NOMO-1 (cell line): Measurements from ENCODE around the gene DCC.

Experiments
- DNase-seq, 2 experiments: peaks; one replicate each; lab custom pipeline; 2025; ENCODE audit not compliant: unreplicated experiment in 2 of 2; lab: John Stamatoyannopoulos, UW

DCC gene

GRCh38 chr18:53142005-53142404 is 802.0 kb downstream of the DCC start:
- no peak for DNase-seq

DNA sequence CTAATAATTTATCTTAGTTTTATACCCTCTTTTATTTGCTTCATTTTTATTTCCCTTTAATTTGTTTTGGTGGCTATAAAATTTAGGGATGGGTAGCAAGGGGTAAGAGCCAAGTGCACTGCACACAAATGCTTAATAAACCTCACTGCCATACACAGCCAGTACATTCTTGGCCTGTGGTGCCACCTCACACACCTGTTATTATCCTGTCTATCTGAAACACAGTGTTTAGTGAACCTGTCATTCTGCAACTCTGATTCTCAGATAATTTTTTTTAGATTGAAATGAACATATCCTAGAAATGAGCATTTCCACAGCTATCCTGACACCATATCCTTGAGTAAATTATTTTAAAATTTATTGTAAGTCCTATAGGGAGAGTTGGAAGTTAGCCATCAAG is 807.5 kb downstream of the DCC start:
- no peak for DNase-seq

- no peak for DNase-seq
These were observed 808.1 kb downstream of the DCC start for GRCh38 chr18:53148123-53148522.

DNA sequence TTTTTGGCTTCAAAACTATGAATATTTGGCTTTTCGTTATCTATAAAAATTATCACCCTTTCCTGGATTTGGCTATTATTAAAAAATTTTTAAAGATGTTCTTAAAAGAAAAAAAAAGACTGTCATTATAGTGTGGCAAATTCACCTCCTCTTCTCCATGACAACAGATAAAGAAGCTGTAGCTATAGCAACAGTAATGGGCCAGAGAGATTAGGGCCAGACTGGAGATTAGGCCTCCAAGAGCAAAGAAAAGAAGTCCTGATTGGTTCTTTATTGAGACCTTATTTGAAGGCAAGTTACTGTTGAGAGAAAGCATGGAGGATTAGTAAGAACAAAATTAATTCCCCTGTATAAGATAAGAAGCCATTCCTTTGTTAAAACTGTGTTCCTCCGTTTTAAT is 812.5 kb downstream of the DCC start:
- no peak for DNase-seq

GRCh38 chr18:53153281-53153680 is 813.3 kb downstream of the DCC start:
- DNase-seq = peak in 1 of 2 experiments; percentile 2

DNA sequence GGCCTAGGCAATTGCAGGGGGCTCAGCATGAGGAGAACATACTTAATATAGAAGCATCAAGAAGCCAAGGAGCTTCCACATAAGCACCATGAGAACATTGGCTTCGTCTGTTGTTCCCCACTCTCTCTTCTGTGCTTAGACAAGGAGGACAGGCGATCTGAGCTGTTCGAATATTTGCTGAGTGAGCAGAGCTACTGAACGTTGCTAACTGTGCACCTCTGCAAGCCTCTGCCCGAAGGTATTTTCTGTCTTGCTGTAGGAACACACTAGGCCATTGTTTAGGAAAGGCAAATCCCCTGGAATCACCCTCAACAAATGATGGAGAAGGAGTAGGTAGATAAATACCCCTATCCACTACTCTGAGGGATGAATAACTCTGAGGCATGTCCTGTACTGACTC is 813.8 kb downstream of the DCC start:
- DNase-seq = no peak

- no peak for DNase-seq
These were observed 825.8 kb downstream of the DCC start for GRCh38 chr18:53165770-53166169.

DNA sequence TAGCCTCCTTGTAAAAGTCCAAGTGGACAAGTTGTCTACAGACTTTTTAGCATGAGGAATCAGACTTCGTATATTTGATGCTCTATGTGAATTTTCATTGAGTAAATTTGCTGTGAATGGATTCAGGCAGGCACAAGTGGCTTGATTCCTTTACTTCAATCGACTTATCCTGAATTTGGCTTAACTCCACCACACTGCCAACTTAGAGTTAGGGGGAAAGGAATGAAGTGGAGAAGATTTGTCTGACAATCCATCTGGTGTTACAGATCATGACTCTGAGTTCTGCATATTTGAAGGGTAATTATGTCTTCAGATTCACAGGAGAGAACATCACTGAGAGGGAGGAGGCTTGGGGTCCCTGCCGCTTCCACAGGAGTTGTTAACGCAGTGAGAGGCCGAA is 829.3 kb downstream of the DCC start:
- DNase-seq = no peak

GRCh38 chr18:53191634-53192033 is 851.6 kb downstream of the DCC start:
- no peak for DNase-seq

- DNase-seq = no peak
These were observed 853.9 kb downstream of the DCC start for GRCh38 chr18:53193870-53194269.

- no peak for DNase-seq
These were observed 879.9 kb downstream of the DCC start for GRCh38 chr18:53219853-53220252.

DNA sequence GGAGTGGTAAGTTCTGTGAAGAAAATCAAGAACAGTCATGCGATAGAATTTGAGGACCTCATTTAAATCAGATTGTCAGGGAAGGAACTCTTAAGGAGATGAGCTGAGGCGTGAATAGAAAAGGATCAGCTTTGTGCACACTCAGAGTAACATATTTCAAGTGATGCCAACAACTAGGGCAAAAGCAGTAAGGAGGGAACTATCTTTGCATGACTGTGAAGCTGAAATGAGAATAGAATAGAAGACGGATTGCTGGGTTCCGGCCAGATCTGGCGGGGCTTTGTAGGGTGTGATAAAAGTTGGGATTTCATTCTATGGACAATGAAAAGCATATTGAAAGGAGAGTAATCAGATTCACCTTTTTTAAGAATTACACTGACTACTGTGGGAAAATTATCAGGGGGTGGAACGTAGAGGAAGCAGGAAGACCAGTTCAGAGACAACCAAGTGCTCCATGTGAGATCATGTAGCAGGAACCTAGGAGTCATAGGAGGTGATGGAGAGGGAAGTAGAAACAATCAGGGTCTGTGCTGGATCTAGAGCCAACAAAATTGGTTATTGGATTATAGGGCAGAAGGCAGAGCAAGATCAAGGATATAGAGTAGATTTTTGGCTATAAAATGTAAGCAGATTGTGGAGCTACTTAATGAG is 884.3 kb downstream of the DCC start:
- DNase-seq = no peak

- DNase-seq = no peak
These were observed 885.7 kb downstream of the DCC start for GRCh38 chr18:53225567-53226325.

GRCh38 chr18:53234610-53235009 is 894.6 kb downstream of the DCC start:
- no peak for DNase-seq

DNA sequence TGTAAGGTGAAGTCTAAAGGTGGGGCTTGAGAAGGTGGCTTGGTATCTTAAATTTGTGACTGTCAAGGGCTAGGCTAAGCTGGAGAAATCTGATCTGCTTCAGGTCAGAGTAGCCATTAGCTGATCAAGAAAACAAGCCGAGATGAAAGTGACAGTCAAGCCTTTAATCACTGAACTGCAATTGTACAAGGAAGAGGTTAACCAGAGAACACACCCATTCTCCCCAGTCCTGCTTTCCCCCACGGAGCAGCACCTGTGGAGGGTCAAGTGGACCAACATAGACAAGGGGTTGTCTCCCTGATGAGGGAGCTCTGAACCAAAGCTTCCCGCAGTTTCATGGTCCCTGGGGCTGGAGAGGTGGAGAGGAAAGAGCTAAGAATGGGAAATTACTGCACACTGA is 901.2 kb downstream of the DCC start:
- no peak for DNase-seq

DNA sequence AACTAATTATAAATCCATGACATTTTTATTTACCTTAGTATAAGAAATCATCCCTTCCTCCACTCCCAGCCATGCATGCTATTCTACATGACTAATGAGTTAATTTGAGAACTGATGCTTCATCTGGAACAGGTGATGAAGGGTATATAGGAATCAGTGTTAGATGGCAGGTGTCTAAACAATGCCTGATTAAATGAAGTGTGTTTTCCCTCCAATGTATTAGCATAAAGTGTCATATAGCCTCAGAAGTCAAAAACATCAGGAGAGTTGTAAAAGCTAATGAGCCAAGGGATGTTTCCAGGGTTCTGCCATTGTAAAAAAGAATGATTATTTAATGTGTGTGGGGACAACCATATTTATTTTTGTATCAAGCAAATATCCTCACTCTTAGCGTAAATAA is 913.8 kb downstream of the DCC start:
- no peak for DNase-seq

DNA sequence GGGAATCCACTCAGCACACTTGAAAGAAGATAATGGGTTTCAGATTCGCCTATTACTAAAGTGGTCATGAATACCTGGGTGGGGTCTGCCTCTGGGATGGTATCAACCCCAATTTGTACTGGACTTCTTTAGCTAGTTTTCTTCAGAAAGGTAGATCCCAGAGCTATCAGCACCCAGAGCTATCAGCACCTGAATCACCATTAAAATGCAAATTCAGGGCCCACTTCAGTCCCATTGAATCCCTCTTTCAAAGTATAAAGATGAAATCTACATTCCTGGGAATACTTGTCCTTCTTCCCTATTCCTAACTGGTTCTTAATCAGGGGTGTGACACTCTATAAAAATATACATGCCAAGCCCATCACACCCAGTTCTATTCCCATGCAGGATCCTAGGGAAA is 914.3 kb downstream of the DCC start:
- no peak for DNase-seq

- DNase-seq = no peak
These were observed 921.2 kb downstream of the DCC start for GRCh38 chr18:53261241-53261640.

GRCh38 chr18:53266850-53267249 is 926.9 kb downstream of the DCC start:
- no peak for DNase-seq

GRCh38 chr18:53268455-53268854 is 928.5 kb downstream of the DCC start:
- no peak for DNase-seq

- no peak for DNase-seq
These were observed 941.4 kb downstream of the DCC start for GRCh38 chr18:53281406-53281805.

DNA sequence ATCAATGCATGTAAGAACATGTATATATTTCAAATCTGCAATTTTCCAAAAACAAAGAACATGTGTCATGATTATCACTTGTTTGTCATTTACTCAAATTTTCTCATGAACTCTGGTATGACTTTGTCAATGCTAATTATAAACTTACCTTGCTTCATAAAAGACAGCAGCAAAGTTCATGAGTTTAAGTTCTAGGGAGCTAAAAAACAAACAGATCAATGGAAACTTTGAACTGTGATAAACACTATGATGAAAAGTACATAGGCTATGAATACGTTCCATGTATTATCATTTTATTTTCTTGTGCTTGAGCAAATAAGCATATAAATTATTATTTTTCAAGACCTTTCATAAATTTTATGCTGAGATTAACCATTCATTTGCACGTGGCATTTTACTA is 943.7 kb downstream of the DCC start:
- DNase-seq = no peak

GRCh38 chr18:53305461-53305860 is 965.5 kb downstream of the DCC start:
- no peak for DNase-seq
